Fibroblast of peridontal ligament (primary cell): Measurements from ENCODE around the gene TRPC4AP.

Experiments
- DNase-seq: peaks from one replicate; pipeline ENCODE4 v3.0.0-alpha.2; 2010; ENCODE audit errors: extremely low read depth

TRPC4AP gene

GRCh38 chr20:34987288-34988190 is 105.1 kb downstream of the TRPC4AP start:
- DNase-seq = no peak

- DNase-seq = no peak
Observed at GRCh38 chr20:34986311-34987287, 106.0 kb downstream of the TRPC4AP start.

GRCh38 chr20:34985461-34986310 is 106.9 kb downstream of the TRPC4AP start:
- no peak for DNase-seq

GRCh38 chr20:34984756-34985261 is 107.8 kb downstream of the TRPC4AP start:
- no peak for DNase-seq

GRCh38 chr20:34983995-34984735 is 108.4 kb downstream of the TRPC4AP start:
- no peak for DNase-seq

GRCh38 chr20:34983089-34983820 is 109.4 kb downstream of the TRPC4AP start:
- DNase-seq = no peak

- DNase-seq = no peak
Observed at GRCh38 chr20:34982270-34983088, 110.1 kb downstream of the TRPC4AP start.

- no peak for DNase-seq
Observed at GRCh38 chr20:34980543-34981233, 111.9 kb downstream of the TRPC4AP start.

GRCh38 chr20:34979366-34980153 is 113.0 kb downstream of the TRPC4AP start:
- no peak for DNase-seq

- DNase-seq = no peak
Observed at GRCh38 chr20:34978092-34978744, 114.4 kb downstream of the TRPC4AP start.

- DNase-seq = no peak
Observed at GRCh38 chr20:34977365-34978091, 115.1 kb downstream of the TRPC4AP start.

GRCh38 chr20:34976286-34976685 is 116.3 kb downstream of the TRPC4AP start:
- no peak for DNase-seq

GRCh38 chr20:34974246-34974645 is 118.4 kb downstream of the TRPC4AP start:
- no peak for DNase-seq

GRCh38 chr20:34971561-34972235 is 120.9 kb downstream of the TRPC4AP start:
- DNase-seq = no peak

GRCh38 chr20:34970846-34971560 is 121.6 kb downstream of the TRPC4AP start:
- no peak for DNase-seq
